H1 (cell line): ENCODE data around the gene ACTA2. TPM values are rescaled to one million over a fixed set of nuclear protein-coding genes. Genes with fewer than 3 reads are reported as not detected.

Experiments used
- ASH2L ChIP-seq: fragments of 200-600, 300-600 bp; sonication (generic); IDR thresholded peaks from one replicate; pipeline ENCODE4 v1.7.1; 2017; ENCODE audit warnings: low read length
- ATF2 ChIP-seq: IDR thresholded peaks from 2 replicates; pipeline ENCODE4 v1.6.1; 2012; ENCODE audit warnings: low read length, inconsistent platforms
- CEBPB ChIP-seq: IDR thresholded peaks from 2 replicates; pipeline ENCODE4 v1.6.1; 2012; ENCODE audit warnings: low read depth, low read length
- CREB1 ChIP-seq: IDR thresholded peaks from 2 replicates; pipeline ENCODE4 v1.6.1; 2012; ENCODE audit warnings: inconsistent platforms
- FOSL1 ChIP-seq: IDR thresholded peaks from 2 replicates; pipeline ENCODE4 v1.6.1; 2011; ENCODE audit warnings: mild to moderate bottlenecking, low read depth, low read length, moderate library complexity; ENCODE audit not compliant: insufficient read depth
- JUND ChIP-seq: IDR thresholded peaks from 2 replicates; pipeline ENCODE4 v1.6.1; 2011; ENCODE audit warnings: mild to moderate bottlenecking, improper control_type of control experiment, low read length
- KDM5A ChIP-seq: fragments of 200-600 bp; IDR thresholded peaks from 2 replicates; pipeline ENCODE4 v1.7.1; 2012; ENCODE audit warnings: mild to moderate bottlenecking, low read length, inconsistent platforms, mixed read lengths
- MAFK ChIP-seq: IDR thresholded peaks from 2 replicates; pipeline ENCODE4 v1.6.1; 2012; ENCODE audit warnings: low read depth, mild to moderate bottlenecking, improper control_type of control experiment, low read length
- POLR2AphosphoS5 ChIP-seq: IDR thresholded peaks from 2 replicates; pipeline ENCODE4 v1.6.1; 2011; ENCODE audit warnings: low read depth, low read length
- ZNF274 ChIP-seq: IDR thresholded peaks from 2 replicates; pipeline ENCODE4 v1.7.0; 2012; ENCODE audit warnings: low read length, borderline replicate concordance; ENCODE audit errors: extremely low read depth
- polyA plus RNA-seq, 7 experiments: library from polyadenylated mRNA; depleted of rRNA in 3 of 7; stranded (reverse) in 5 of 7; unstranded in 2 of 7; fragments of >200 nt in 5 of 7; fragments of 200-250 nt in 2 of 7; gene quantifications; 1 replicate in 5 of 7; 2 replicates in 1 of 7; 4 replicates in 1 of 7; pipeline versions ENCODE4 v1.2.1 to v1.2.3, GENCODE V29; 2011 to 2013; ENCODE audit warnings: missing spikeins in 2 of 7, mixed read lengths in 2 of 7
- total RNA-seq: library from RNA; stranded (reverse); fragmentation: NEBNext Ultra II Directional; extraction: Animal tissue kit (Norgen Biotek cat#: 25700); gene quantifications from 2 replicates; pipeline ENCODE4 v1.2.1, GENCODE V29; 2021

The ACTA2 gene
- total and polyA plus RNA-seq, 2 of the 8 experiments (the other 6 are each of a cell fraction or from before 2014, with no cell fraction given): 3.5 to 8.9 TPM

GRCh38 chr10:88918191-88918905, 34.2 kb downstream of the ACTA2 start (continued):
- TF ChIP-seq ATF2: no peak
- TF ChIP-seq KDM5A: no peak
- no peak for TF ChIP-seq MAFK
- no peak for TF ChIP-seq POLR2AphosphoS5
- TF ChIP-seq CEBPB: no peak
- no peak for TF ChIP-seq FOSL1
- no peak for TF ChIP-seq ASH2L
- no peak for TF ChIP-seq JUND
- no peak for TF ChIP-seq CREB1
- no peak for TF ChIP-seq ZNF274
- TF ChIP-seq, all 59 proteins: peak for 0
